ENCODE measurements around the gene PDZD8. TPM values are rescaled to one million over a fixed set of nuclear protein-coding genes. Genes with fewer than 3 reads are reported as not detected.

The PDZD8 gene
- total RNA-seq, 2 experiments from 2014 or later: 15.5 to 16.2 TPM

DNA sequence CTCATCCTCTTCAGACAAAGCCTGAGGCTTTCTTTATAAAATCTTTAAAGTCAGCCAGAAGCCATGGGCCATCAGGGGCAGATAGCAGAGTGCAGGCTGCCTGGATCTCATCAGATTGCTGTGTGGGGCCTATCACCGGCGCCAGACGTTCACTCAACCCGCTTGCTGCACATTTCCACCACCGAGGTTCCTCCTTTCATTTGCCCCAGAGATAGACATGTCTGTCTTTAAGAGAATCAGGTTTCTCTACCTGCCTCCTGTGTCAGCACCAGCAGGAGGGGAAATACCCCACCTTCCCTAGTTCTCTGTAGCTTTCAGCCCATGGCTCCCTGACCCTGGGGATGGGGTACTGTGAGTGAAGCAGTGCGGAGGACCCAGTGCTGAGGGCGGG, 112.3 kb downstream of the PDZD8 start:
- intact Hi-C loops (cut with micrococcal nuclease): no loop called here
- CTCF ChIA-PET: interaction anchor here (1.0 kb wide), 1 partner anchor 46 kb away, joined by 3 read pairs; no protein-coding TSS in a partner anchor
- Mint-ChIP-seq H3K36me3 (ENCODE audit: low read depth) (no peaks in the 10 kb centered on the region), H3K4me3 (no peak overlapping the region), H3K27ac (no peak overlapping the region), H3K4me1 (ENCODE audit: low read depth) (peaks cover 11% of the 10 kb centered on the region), H3K27me3 (peaks cover 14% of the 10 kb centered on the region), H3K9me3 (no peaks in the 10 kb centered on the region)
- POLR2A ChIA-PET: no interaction called here
- ATAC-seq (no peak), DNase-seq (no peak)
- TF ChIP-seq, protein P1, sequence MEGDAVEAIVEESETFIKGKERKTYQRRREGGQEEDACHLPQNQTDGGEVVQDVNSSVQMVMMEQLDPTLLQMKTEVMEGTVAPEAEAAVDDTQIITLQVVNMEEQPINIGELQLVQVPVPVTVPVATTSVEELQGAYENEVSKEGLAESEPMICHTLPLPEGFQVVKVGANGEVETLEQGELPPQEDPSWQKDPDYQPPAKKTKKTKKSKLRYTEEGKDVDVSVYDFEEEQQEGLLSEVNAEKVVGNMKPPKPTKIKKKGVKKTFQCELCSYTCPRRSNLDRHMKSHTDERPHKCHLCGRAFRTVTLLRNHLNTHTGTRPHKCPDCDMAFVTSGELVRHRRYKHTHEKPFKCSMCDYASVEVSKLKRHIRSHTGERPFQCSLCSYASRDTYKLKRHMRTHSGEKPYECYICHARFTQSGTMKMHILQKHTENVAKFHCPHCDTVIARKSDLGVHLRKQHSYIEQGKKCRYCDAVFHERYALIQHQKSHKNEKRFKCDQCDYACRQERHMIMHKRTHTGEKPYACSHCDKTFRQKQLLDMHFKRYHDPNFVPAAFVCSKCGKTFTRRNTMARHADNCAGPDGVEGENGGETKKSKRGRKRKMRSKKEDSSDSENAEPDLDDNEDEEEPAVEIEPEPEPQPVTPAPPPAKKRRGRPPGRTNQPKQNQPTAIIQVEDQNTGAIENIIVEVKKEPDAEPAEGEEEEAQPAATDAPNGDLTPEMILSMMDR (IDR thresholded peaks at IDR 0.05): no peak

DNA sequence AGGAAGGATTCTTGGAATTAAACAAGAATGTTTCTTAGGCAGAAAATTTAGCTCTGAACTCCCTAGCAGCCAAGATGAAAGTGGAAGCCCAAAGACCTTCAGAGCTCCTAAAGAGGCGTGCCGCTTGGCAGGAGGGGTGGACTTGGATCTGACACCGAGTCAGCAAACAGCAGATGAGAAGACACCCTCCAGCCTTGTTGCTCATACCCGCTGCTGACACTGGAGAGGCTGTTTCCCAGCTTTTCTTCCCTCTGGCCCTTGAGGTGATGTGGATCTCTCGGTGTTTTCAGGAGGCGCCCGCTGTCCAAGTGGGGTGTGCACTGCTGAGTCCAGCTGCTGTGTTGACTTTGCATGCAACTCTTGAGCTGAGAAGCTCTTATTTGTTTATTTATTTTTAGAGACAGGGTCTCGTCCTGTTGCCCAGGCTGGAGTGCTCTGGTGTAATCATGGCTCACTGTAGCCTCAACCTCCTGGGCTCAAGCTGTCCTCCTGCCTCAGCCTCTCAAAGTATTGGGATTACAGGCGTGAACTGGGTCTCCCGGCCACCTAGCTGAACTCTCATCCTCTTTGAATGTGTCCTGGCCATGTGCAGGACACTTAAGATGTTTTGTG, 112.8 kb downstream of the PDZD8 start:
- Mint-ChIP-seq H3K4me1 (ENCODE audit: low read depth) (peaks cover 11% of the 10 kb centered on the region), H3K36me3 (ENCODE audit: low read depth) (no peaks in the 10 kb centered on the region), H3K27ac (no peak overlapping the region), H3K9me3 (no peaks in the 10 kb centered on the region), H3K27me3 (peaks cover 14% of the 10 kb centered on the region), H3K4me3 (no peak overlapping the region)
- ChIA-PET CTCF (interaction anchor here (1.0 kb wide), 1 partner anchor 45 kb away, joined by 3 read pairs; no protein-coding TSS in a partner anchor), POLR2A (no interaction called here)
- intact Hi-C loops (cut with micrococcal nuclease): no loop called here
- TF ChIP-seq, protein P1 (IDR thresholded peaks at IDR 0.05): no peak
- ATAC-seq (no peak), DNase-seq (no peak)

DNA sequence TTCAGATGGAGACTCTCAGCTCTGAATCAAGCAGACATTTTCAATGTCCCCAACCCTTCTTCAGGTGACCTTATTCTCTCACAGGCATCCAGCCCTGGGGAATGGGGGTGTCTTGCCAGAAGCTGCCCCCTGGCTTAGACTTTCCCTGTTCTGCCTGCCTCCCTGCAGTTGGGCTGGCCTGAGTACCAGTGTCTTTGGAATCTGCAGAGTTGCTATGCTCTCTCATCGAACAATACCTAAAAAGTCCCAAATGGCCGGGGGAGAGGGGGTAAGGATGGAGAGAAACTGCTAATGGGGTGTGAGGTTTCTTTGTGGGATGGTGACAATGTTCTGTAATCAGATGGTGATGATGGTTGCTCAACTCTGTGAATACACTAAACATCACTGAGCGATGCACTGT, 113.7 kb downstream of the PDZD8 start:
- Mint-ChIP-seq H3K36me3 (ENCODE audit: low read depth) (no peaks in the 10 kb centered on the region), H3K9me3 (no peaks in the 10 kb centered on the region), H3K27ac (no peak overlapping the region), H3K4me3 (no peak overlapping the region), H3K27me3 (peaks cover 14% of the 10 kb centered on the region), H3K4me1 (ENCODE audit: low read depth) (peaks cover 11% of the 10 kb centered on the region)
- TF ChIP-seq, protein P1 (IDR thresholded peaks at IDR 0.05): no peak
- ATAC-seq (no peak), DNase-seq (no peak)
- ChIA-PET POLR2A (no interaction called here), CTCF (interaction anchor here (1.1 kb wide), 1 partner anchor 45 kb away, joined by 4 read pairs; no protein-coding TSS in a partner anchor)
- intact Hi-C loops (cut with micrococcal nuclease): no loop called here

DNA sequence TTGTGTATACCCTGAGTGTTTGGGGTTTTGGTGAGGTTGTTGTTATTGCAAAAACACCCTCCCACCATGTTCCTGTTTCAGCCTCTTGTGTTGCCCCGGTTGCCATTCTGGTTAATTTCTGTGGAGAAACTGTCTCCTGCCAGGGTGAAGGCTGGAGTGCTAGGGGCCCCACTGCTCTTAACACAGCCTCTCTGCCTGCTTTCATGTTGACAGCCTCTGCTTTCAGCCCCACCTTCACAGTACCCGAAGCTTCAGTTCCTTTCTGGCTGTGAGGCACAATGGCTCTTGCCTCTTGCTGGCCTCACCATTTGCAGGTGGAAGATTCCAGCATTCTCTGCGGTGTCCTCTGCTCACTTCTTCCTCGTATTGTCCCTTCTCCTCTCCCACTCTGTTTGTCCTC, 115.2 kb downstream of the PDZD8 start:
- DNase-seq (no peak), ATAC-seq (no peak)
- ChIA-PET POLR2A (no interaction called here), CTCF (no interaction called here)
- peaks cover 14% of the 10 kb centered on the region for H3K27me3 Mint-ChIP-seq
- no peak overlapping the region for H3K27ac Mint-ChIP-seq
- TF ChIP-seq, protein P1 (IDR thresholded peaks at IDR 0.05): no peak
- no peaks in the 10 kb centered on the region for H3K9me3 Mint-ChIP-seq
- intact Hi-C loops (cut with micrococcal nuclease): no loop called here
- H3K4me3 Mint-ChIP-seq: no peak overlapping the region
- H3K36me3 Mint-ChIP-seq (ENCODE audit: low read depth): no peaks in the 10 kb centered on the region
- H3K4me1 Mint-ChIP-seq (ENCODE audit: low read depth): peaks cover 11% of the 10 kb centered on the region

DNA sequence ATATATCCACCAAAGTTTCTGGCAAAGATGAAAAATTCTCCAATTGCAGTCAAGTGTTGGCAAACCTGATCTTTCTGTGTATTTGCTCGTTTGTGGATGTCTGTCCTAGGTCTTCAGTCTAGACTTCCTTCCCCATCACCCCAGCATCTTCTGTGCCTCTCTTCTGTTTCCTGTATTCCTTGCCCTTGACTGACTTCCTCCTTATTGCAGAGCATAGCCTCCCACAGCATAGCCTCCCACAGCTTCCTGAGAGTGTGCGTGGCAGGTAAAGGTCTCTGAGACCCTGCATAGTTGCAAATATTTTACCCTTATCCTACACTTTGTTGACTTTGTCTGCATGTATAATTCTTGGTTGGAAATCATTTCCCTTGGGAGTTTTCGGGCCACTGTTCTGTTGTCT, 116.0 kb downstream of the PDZD8 start:
- ATAC-seq: no peak
- Mint-ChIP-seq H3K27ac (no peak overlapping the region), H3K27me3 (peaks cover 13% of the 10 kb centered on the region), H3K9me3 (no peaks in the 10 kb centered on the region), H3K4me1 (ENCODE audit: low read depth) (peaks cover 11% of the 10 kb centered on the region), H3K36me3 (ENCODE audit: low read depth) (no peaks in the 10 kb centered on the region), H3K4me3 (no peak overlapping the region)
- intact Hi-C loops (cut with micrococcal nuclease): no loop called here
- POLR2A ChIA-PET: no interaction called here
- TF ChIP-seq, protein P1 (IDR thresholded peaks at IDR 0.05): no peak
- DNase-seq: no peak
- CTCF ChIA-PET: no interaction called here

Data from activated CD8-positive, alpha-beta T cell treated with anti-CD3 and anti-CD28 coated beads for 36 hours (primary cell).